SH-SY5Y (cell line): Measurements from ENCODE around the gene CSF1R.

ENCODE experiments used
- GATA2 ChIP-seq: IDR thresholded peaks from 2 replicates; pipeline ENCODE4 v1.6.1; 2011; ENCODE audit warnings: mild to moderate bottlenecking, low read depth, low read length
- GATA3 ChIP-seq: IDR thresholded peaks from 2 replicates; pipeline ENCODE4 v1.6.1; 2011; ENCODE audit warnings: low read depth, mild to moderate bottlenecking, low read length, moderate library complexity

DNA sequence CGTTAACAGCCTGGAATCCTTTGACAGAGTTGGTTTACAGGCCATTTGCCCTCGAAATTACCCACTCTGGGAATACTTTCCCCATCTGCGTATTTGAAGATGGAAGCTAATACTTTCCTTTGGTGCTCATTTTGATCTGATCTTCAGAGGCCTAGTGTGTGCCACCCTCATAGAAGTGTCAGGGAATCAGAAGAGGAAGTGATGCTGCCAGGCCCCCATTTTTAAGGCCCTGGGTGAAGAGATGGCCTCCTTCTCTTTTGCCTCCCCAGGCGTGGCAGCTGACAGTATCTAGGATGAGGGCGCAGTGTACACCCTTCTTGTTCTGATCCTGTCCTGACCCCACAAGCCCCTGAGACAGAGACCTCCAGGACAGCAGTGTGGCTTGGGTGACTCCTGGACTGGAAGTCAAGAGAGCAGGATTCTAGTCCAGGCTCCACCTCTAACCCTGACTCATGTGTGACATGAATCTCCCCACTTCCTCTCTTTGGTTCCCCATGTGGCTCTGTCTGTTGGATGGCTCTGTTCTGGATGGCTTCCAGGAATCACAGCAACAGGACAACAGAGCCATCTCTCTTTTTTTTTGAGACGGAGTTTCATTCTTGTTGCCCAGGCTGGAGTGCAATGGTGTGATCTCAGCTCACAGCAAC is 27.8 kb downstream of the CSF1R start:
- TF ChIP-seq GATA2 (no peak), GATA3 (no peak)
